GM21381 (cell line): Measurements from ENCODE around the gene SLC16A7.

Experiments
- ATAC-seq: cut with Tn5 transposase; IDR thresholded peaks from one replicate; pipeline ENCODE4 v1.9.1; 2021; ENCODE audit warnings: mild to moderate bottlenecking, moderate library complexity; ENCODE audit not compliant: unreplicated experiment

Gene SLC16A7

DNA sequence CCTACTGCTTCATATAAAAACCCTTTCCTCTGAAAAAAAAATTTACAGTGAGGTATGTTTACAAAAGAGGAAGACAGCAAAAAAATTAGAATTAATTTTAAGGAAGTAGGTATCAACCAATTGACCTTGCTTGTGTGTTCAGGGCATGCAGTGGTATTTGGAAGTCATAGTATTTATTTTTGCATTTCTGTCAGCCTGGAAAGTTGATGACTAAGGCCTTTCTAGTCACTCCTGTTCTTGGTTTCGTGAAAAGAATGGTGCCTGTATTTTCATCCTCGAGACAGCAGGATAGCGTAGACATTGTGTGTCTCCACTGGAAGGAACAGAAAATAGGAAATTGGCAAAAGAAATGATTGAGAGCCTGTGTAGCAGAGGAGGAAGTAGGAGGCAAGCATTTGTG lies 24.5 kb downstream of the SLC16A7 start:
- no peak for ATAC-seq

DNA sequence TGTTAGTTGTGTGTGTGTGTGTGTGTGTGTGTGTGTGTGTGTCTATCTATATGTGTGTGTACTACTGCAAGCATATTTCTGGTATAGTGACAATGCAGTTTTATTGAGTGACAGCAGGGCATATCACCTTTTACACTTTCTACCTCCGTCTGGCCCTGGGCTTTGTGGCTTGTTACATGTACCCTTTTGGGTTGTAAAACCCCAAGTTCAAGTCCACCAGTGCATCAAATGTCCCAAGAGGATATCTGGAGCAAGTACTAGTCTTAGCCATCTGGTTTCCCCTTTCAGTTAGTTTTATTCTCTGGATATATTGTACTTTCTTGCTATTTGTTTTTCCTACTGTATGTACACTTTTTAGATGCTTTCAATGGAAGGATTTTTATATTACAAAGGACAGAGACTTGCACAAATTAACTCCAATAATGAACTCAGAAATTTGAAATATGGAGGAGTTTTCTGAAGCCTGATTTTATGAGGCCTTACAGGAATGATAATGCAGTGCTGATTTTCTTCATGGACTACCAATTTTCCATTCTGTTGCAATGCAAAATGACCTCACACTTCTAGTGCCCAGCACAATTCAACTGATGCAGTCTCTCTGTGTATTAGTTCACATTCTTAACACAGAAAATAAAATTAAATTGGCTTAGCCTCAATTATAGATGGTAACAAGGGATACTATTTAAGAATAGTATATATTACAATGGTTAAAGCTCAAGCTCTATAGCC lies 29.1 kb downstream of the SLC16A7 start:
- no peak for ATAC-seq

DNA sequence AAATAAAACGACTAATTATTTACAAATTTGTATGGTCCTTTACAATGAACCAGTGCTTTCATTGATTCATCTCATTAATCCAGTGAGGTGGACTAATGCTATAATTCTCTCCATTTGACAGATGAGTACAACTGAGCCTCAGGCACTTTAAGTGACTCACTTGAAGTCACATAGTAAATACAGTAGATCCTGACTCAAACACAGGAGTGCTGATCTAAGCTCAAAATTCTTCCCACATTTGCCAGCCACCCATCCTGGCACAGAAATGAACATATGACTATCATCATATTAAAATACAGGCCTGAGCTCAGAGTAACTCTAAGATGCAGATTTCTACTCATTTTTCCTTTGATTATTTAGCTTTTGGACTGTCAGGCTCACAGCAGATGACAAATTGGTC lies 30.6 kb downstream of the SLC16A7 start:
- no peak for ATAC-seq

DNA sequence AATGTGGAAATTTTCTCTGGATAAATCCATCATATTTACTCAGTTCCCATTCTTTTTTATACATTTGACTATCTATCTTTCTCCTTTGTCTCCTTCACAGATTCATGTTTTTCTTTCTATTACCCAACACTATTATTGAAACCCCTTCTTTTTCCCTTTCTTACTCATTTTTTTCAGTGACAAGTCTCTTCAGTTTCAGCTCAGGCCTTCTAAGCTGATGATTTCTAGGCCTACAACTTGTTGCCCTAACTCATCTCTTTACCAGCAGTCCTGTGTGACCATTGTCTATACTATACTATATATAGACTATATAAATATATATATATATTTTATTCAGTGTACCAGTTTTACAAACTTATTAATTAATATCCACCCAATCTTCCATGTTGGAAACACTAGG lies 31.8 kb downstream of the SLC16A7 start:
- ATAC-seq = peak; percentile 60

DNA sequence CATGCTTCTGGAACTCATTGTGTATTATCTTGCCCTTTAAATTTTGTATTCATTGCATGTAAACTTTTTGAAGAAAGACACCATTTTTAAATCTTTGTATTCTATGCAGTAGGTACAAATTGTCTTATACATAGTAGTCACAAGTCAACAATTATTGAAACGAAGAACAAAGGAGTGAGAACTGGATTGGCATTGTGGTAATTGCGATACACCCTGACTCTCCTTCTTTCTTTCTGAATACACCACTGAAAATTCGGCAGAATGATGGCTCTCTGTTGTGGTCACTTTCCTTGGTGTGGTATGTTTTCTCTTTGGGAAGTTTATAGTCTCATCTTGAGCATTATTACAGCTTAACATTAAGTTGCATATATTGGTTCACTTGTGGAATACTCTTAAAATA lies 34.1 kb downstream of the SLC16A7 start:
- no peak for ATAC-seq

DNA sequence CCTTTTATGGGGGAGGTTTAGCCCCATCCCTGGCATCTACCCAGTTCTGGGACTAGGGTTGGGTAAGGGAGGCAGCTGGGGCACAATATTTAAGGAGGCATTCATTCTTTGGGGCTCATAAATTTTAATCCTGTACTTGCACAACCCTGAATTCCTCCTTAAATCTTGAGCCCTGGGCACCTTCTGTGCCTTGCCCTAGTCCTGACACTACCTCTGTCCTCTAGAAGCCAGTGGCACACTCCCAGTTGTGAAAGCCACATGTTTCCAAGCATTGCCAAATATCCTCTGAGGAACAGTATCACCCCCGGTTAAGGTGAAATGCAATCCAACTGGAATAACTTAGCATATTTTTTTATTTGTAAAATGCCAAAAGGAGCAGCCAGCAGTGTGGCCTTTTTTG lies 36.6 kb downstream of the SLC16A7 start:
- no peak for ATAC-seq

- ATAC-seq = no peak
Observed at GRCh38 chr12:59634254-59634653, 38.4 kb downstream of the SLC16A7 start.

DNA sequence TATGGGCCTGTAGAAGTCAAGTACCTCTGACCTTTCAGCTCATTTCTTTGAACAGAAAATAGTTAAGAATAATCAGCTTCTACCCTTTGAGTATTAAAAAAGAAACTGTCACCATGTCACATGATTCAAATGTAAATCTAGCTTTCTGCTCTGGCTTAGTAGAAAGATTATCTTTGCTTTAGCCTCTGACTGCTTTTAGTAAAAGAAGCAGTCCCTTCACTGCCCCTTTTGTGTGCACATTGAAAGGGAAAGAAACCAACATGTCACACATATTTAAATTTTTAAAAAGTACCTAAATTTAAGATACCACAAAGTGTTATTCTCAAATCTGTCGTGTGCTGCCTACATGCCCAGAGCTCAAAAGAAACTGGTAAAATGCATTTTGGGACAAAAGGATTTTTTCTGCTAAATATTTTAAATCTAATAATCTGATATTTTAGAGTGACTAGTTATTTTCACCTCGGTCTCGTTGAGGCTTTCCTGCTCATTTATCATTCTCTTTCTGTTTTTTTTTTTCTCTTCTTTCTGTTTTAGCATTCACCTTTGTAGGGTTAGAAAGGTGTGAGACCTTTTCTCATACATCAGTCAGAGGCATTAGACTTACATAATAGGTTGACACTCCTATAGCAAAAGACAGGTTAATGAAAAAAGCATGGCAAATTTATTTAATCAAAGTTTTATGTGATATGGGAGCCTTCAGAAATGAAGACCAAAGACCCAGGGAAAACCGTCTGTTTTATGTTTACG lies 41.3 kb downstream of the SLC16A7 start:
- peak; percentile 65 for ATAC-seq

DNA sequence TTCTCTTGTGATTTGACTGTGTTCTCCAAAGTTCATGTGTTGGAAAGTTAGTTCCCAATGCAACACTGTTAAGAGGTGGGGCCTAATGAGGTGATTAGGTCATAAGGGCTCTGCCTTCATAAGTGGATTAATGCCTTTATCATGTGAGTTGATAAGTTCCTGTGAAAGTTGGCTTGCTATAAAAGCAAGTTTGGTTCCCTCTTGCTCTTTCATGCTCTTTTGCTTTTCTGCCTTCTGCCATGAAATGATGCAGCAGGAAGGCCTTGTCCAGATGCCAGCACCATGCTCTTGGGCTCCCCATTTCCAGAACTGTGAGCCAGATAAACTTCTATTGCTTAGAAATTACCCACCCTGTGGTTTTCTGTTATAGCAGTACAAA lies 41.9 kb downstream of the SLC16A7 start:
- peak; percentile 24 for ATAC-seq

- ATAC-seq = no peak
Observed at GRCh38 chr12:59643550-59643949, 47.7 kb downstream of the SLC16A7 start.

DNA sequence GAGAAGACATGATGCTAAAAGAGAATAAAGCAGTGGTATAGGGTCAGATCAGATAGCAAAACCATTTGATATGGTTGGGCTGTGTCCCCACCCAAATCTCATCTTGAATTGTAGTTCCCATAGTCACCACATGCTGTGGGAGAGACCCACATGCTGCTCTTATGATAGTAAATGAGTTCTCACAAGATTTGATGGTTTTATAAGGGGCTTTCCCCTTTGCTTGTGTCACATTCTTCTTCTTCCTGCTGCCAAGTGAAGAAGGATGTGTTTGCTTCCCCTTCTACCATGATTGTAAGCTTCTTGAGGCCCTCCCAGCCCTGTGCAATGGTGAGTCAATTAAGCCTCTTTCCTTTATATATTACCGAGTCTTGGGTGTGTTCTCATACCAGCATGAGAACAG lies 49.4 kb downstream of the SLC16A7 start:
- no peak for ATAC-seq

- ATAC-seq = no peak
Observed at GRCh38 chr12:59646636-59647035, 50.8 kb downstream of the SLC16A7 start.

- ATAC-seq = no peak
Observed at GRCh38 chr12:59649203-59649602, 53.4 kb downstream of the SLC16A7 start.

- ATAC-seq = no peak
Observed at GRCh38 chr12:59650588-59651228, 54.9 kb downstream of the SLC16A7 start.

- ATAC-seq = no peak
Observed at GRCh38 chr12:59651229-59651920, 55.5 kb downstream of the SLC16A7 start.

GRCh38 chr12:59652130-59652529 lies 56.3 kb downstream of the SLC16A7 start:
- no peak for ATAC-seq

- ATAC-seq = no peak
Observed at GRCh38 chr12:59654061-59654460, 58.2 kb downstream of the SLC16A7 start.

GRCh38 chr12:59657266-59657665 lies 61.4 kb downstream of the SLC16A7 start:
- ATAC-seq = no peak

- no peak for ATAC-seq
Observed at GRCh38 chr12:59657711-59658110, 61.9 kb downstream of the SLC16A7 start.

GRCh38 chr12:59660148-59660547 lies 64.3 kb downstream of the SLC16A7 start:
- no peak for ATAC-seq

DNA sequence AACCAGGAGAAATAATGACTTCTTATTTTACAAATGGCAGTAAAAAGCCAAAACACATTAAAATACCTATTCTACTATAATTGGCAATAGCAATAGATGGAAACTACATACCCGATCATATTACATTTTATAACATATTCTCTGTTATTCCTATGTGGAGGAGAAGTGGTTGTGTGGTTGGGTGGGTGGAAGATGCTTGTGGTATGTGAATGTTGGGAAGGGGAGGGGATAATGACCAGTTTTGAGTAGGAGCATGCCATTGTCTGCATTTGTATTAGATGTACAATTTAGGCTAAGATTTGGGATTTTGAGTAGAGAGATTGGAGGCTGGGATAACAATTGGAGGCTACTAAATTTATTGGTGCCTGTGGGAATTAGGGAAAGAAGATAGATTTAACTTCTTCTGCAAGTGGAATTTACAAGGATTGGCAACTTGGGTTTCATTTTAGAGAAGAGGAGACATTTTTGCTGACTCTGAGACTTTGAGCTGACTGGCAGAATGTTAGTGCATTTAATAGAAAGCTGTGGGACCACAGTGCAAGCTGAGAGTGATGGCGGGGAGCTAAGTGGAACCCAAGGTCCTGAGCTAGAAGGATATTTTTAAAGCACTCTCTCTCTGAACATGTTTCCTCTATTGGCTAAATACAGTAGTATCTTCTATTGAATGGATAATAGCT lies 65.2 kb downstream of the SLC16A7 start:
- ATAC-seq = no peak
